HG03064 (cell line): ENCODE data around the gene FITM1.
A peak's percentile ranks its signal among the peaks of the same experiment; 100 is the strongest.

ENCODE experiments used
- ATAC-seq: cut with Tn5 transposase; IDR thresholded peaks from one replicate; pipeline ENCODE4 v1.9.1; 2021; ENCODE audit warnings: low read depth; ENCODE audit not compliant: unreplicated experiment

The FITM1 gene

DNA sequence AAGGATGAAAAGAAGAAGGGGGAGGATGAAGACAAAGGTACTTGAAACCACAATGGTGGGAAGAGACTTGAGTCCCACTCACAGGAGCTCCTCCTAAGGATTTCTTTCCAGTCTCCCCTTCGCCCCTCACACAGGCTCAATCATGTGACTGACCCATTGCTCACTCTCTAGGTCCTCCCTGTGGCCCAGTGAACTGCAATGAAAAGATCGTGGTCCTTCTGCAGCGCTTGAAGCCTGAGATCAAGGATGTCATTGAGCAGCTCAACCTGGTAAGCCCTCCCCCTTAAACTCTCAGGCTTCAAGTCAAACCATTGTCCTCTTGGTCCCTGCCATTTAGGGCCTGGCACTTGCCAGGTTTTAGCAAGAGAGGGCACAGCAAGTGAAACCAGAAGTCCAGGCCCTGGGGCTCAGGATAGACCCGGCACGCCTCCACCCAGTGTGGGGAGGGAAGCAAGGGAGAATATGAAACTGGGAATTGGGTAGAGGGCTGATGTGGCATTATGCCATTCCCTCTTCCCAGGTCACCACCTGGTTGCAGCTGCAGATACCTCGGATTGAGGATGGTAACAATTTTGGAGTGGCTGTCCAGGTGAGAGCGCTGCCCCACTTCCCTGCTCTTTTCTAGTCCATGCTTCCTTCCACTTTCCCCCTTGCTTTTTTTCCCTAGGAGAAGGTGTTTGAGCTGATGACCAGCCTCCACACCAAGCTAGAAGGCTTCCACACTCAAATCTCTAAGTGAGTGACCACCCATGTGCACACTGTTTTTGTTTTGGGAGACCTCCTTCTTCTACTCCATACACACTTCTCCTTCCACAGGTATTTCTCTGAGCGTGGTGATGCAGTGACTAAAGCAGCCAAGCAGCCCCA lies 7.3 kb downstream of the FITM1 start:
- ATAC-seq = no peak

DNA sequence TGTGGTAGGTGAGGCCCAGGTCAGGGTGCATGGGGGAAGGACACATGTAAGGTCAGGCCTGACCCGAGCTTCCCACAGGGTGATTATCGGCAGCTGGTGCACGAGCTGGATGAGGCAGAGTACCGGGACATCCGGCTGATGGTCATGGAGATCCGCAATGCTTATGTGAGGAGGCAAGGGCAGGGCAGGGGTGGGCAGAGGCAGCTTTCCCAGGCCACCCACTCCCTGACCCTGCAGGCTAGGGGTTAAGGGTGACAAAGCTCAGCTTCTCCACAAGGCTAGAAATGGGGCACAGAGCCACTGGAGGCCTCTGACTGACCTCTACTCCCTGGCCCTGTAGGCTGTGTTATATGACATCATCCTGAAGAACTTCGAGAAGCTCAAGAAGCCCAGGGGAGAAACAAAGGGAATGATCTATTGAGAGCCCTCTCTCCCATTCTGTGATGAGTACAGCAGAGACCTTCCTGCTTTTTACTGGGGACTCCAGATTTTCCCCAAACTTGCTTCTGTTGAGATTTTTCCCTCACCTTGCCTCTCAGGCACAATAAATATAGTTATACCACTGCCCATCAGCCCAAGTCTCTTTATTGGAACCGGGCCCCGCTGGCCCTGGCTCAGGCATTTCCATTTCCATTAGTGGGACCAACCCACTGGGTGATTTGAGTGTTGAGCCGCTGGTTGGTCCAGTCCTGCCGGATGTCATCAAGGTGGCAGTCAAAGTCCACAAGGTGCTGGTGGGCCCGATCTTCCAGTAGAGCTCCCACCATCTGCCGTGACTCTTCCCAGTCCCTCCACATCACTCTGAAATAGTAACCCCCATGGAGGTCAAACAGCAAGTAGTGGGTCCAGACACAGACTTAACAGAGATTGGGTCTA lies 8.2 kb downstream of the FITM1 start:
- ATAC-seq = no peak

DNA sequence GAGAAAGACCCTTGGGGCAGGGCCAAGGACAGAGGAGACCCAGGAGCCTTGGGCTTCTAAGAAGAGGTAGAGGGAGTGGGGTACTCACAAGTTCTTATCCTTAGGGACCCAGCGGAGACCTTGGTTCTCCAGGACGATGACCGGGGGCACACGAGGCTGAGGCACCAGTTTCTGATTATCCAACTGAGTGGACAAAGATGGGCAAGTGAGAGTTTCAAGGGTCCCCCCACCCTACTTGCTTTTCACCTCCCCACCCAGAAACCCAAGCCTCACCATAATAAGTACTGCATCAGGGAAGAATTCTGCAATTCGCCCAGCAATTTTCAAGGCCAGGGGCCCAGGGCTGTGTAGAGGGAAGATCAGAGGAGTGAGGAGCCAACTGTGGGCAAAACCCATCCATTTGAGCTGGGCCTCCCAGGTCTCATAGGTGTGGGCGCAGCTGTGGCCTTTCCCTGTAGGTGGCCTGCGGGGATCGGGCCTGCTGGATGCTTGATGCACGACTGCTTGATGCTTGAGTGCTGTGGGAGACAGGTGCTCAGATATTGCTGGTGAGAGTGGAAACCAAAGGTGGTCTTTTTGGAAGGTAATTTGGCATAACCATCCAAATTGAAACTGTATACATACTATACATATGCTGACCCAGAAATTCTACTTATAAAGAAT lies 8.9 kb downstream of the FITM1 start:
- ATAC-seq = no peak

DNA sequence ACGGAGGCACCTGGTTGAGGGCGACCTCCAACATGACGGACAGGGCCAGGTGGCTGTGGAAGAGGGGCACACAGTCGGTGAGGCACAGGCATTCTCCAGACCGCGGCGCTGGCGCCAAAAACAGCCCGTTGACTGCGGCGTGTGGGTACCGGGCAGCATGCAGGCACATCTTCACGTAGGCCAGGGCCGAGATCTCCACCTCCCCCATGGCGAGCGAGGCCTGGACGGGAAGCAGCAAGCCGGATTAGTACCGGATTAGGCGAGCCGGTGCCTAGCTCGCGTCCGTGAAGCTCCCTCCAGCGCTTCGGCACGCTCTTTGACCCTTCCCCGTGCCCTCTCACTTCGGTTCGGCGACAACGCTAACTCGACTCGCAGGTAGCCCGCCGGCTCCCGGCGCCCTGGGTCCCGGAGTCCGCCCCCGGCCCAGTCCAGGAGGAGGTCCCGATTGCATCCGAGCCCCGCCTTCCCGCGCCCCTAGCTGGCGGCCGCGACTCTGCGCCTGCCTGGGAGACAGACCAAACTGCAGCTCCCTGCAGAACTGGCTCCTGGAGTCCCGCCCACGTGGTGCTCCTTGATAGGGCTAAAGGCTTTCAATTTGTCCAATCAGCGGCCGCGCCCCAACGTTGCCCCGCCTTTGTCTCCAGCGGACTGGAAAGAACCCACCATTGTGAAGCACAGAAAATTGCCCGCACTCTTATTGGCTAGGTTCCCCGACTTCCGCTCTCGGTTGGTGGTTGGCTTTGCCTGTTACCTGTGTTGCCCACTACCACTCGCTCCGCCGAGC lies 10.8 kb downstream of the FITM1 start, which contains the start of gene EMC9:
EMC9 (minus strand) TSS at position 495 of the 784 bp plus-strand sequence; CDS start at position 208, 287 bp downstream.
- ATAC-seq = peak; percentile 76

DNA sequence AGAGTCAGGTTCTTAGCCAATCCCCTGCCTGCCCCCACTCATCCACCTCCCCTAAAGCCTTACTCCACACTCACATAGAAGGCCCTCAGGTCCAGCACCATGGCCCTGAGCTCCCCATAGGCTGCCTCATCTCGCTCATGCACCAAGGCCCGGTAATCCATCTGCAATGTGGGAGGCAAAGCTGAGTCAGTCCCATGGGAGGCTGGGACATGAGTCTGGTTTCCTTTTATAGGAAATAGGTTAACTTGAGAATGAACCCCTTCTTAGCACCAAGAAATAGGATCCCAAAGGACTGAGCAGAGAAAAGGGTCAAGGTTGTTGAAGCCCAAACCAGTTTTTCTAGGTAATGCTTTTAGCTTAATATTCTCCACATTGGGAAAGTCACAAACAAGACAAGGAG lies 13.1 kb downstream of the FITM1 start:
- no peak for ATAC-seq

DNA sequence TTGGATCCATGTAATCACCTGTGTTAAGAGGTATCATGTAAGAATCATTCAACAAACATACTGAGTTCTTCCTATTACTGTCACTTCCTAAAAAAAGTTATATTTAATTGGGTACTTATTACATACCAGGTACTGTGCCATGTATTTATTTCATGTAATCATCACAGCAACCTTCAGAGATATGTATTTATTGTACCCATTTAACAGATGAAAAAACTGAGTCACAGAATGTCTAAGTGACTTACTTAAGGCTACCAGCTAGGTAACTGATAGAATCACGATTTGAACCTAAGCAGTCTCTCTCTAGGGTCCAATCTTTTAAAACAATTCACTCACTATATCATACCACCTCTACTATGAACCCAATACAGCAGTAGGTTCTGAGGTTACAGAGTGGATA lies 14.0 kb downstream of the FITM1 start:
- no peak for ATAC-seq

DNA sequence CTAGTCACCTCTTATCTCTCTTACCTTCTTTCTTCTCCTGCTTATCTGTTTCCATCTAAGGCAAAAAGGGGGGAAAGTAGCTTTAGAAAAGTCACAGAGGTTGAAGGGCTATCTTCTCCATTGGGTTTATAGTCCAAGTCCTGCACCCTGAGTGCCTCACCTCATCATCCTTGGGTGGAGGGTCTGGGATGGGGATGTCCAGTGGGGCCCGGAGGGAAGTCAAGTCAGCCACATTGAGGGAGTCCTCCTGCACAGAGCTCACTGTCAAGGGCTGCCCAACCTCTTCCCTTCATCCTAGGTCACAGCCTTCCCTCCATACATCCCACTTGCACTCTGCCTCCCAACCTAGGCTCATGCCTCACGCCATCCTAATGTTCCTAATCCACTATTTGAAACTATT lies 14.8 kb downstream of the FITM1 start:
- no peak for ATAC-seq

DNA sequence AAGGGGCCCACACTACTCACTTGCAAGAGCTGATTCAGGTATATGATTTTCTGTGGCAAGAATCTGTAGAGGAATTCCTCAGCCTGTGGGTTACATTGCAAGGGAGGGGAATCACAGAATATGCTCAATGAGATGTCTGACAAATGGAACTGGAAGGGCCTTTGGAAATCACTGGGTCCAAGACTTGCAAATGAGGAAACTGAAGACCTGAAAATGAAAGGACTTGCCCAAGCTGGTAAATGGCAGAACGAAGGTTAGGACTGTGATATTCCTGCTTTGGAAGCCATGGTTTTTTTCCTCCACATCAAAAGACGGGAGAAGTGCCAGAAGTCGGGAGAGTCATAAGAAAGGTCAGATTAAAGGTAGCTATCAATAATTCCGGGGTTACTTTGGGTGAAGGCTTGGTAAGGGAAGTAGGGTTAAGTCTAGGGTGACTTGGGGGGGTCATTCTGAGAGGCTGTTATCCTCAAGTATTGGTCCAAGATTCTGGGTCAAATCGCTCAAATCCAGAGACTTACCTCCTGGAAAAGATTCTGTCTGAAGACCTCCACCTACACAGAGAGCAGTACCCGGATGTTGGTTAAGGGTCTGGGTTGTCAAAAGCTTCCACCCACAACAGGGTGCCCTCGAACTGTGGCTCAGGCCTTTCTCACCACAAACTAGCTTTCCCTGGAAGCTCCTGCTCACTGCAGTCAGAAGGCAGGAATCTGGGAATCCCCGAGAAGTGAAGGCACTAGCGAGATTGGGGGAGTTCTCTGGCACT lies 15.4 kb downstream of the FITM1 start:
- no peak for ATAC-seq

DNA sequence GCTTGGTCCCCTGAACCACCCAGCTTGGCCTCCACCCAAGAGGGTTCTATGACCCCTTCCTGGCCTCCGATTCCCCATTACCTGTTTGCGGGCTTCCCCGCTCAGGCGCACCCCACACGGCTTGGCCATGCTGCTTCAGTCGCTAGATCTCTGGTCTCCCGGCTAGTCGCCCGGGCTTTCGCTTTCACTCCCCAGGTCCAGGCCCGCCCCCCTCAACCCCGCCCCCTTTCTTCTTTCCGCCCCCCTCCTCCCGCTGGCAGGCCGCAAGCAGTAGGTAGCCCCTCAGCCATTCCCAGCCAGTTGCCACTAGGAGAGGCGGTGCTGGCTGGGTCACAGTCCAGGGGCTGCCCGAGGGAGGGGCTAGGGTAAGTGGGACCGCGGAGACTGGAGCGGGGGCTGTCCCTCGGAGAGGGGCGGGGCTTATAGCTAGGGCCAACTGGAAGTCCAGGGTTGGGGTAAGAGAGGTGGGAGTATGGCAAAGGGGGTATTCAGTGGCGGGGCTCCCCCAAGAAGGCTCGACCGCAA lies 16.1 kb downstream of the FITM1 start, which contains the start of gene PSME2:
PSME2 (minus strand) TSS at position 158 of the 525 bp plus-strand sequence; CDS start at position 129, 29 bp downstream.
- peak; percentile 57 for ATAC-seq

DNA sequence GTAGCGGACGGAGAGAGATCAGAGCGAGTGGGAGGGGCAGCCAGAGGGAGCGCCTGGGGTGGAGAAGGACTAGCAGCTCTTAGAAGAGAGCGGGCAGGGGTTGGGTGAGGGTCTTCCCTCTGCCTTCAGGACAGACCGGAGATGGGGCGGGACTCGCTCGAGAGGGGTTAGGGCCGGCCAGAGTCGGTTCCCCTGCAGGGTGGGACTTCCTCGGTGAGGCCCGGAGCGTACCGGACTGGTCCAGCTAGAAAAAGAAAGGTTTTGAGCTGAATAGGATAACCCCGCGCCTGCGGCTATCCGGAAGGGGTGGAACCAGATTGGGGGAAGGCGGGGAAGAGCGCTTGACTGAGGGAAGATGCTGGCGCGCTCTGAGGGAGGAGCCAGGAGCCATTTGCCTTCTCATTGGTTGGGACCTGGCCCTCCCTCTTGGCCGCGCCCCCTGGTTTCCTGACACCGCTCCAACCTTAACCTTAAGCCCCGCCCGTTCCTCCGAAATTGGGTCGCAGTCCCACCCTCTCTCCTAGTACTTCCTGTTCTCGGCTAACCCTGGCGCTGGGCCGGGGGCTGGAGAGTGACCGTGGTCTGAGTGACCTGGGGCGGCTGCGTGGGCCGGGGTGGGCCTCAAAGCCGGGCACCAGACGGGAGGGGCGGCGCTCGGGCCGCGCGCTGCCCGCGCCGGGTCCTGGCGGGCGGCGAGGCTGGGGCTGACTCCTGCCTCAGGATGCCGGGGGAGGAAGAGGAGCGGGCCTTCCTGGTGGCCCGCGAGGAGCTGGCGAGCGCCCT lies 16.7 kb downstream of the FITM1 start, which contains the start of gene RNF31:
RNF31 (plus strand) TSS at position 521 of the 783 bp plus-strand sequence; CDS start at position 722, 201 bp downstream.
- peak; percentile 73 for ATAC-seq

DNA sequence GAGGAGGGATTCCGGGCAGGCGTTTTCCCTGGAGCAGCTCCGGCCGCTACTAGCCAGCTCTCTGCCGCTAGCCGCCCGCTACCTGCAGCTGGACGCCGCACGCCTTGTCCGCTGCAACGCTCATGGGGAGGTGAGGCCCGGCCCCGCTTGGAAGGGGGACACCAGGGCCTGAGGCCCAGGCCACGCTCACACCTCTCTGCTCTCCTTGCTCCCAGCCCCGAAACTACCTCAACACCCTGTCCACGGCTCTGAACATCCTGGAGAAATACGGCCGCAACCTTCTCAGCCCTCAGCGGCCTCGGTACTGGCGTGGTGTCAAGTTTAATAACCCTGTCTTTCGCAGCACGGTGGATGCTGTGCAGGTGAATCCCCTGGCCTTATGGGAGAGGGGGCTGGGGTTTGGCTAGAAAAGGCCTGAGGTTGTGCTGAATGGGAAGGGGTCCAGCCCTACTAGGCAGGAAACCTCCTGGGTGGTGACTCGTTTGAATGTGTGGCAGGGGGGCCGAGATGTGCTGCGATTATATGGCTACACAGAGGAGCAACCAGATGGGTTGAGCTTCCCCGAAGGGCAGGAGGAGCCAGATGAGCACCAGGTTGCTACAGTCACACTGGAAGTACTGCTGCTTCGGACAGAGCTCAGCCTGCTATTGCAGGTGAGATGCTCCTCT lies 17.4 kb downstream of the FITM1 start:
- ATAC-seq = no peak

DNA sequence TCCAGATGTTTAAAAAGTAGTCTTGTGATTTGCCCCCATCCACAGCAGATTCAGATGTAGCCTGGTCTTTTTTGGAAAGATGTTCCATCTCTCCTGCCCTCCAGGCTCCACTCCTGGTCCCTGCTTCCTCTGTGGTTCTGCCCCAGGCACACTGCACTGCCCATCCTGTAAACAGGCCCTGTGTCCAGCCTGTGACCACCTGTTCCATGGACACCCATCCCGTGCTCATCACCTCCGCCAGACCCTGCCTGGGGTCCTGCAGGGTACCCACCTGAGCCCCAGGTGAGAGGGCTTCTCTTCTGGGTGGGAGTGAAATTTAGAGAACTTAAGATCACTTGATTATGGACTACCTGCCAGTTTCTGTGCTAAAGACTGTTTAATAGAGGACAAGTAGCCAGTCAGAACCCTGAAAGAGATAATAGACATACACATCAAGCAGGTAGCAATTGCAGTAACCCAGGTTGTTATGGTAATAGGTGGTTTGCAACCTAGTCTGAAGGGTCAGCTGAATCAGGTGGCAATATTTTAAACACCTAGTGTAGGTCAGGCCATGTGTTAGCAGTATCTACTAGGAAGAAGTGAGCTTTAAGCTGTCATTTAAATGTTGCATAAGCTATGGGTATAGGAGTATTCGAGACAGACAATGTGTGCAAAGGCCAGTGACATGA lies 19.0 kb downstream of the FITM1 start:
- no peak for ATAC-seq

DNA sequence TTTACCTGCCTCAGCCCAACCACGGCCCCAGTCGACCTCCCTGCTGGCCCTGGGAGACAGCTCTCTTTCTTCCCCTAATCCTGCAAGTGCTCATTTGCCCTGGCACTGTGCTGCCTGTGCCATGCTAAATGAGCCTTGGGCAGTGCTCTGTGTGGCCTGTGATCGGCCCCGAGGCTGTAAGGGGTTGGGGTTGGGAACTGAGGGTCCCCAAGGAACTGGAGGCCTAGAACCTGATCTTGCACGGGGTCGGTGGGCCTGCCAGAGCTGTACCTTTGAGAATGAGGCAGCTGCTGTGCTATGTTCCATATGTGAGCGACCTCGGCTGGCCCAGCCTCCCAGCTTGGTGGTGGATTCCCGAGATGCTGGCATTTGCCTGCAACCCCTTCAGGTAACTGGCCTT lies 19.6 kb downstream of the FITM1 start:
- no peak for ATAC-seq

DNA sequence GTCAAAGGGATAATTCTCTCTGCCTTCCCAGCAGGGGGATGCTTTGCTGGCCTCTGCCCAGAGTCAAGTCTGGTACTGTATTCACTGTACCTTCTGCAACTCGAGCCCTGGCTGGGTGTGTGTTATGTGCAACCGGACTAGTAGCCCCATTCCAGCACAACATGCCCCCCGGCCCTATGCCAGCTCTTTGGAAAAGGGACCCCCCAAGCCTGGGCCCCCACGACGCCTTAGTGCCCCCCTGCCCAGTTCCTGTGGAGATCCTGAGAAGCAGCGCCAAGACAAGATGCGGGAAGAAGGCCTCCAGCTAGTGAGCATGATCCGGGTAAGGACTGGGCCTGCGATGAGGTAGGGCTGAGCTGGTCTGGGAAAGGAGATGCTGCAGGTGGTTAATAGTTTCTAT lies 20.1 kb downstream of the FITM1 start:
- ATAC-seq = no peak

DNA sequence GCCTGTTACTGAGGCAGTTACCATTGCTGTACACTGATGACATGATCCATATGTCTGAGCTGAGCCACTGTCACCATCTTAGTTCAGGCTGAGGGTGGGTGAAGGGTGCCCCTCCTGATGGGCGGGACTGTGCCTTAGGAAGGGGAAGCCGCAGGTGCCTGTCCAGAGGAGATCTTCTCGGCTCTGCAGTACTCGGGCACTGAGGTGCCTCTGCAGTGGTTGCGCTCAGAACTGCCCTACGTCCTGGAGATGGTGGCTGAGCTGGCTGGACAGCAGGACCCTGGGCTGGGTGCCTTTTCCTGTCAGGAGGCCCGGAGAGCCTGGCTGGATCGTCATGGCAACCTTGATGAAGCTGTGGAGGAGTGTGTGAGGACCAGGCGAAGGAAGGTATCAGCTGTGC lies 20.5 kb downstream of the FITM1 start:
- no peak for ATAC-seq

DNA sequence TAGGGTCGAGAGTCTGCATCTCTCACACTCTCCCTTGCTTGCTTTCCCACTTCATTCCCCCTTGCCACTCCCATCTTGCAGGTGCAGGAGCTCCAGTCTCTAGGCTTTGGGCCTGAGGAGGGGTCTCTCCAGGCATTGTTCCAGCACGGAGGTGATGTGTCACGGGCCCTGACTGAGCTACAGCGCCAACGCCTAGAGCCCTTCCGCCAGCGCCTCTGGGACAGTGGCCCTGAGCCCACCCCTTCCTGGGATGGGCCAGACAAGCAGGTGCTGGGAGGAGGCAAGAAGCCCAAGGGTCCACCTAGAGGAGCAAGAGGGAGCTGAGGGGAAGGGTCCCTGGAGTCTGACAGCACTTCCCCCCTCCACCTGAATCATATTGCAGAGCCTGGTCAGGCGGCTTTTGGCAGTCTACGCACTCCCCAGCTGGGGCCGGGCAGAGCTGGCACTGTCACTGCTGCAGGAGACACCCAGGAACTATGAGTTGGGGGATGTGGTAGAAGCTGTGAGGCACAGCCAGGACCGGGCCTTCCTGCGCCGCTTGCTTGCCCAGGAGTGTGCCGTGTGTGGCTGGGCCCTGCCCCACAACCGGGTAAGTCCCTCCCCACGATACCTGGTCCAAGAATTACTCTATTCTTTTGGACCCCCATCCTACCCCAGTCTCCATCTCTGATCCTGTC lies 21.1 kb downstream of the FITM1 start:
- no peak for ATAC-seq

DNA sequence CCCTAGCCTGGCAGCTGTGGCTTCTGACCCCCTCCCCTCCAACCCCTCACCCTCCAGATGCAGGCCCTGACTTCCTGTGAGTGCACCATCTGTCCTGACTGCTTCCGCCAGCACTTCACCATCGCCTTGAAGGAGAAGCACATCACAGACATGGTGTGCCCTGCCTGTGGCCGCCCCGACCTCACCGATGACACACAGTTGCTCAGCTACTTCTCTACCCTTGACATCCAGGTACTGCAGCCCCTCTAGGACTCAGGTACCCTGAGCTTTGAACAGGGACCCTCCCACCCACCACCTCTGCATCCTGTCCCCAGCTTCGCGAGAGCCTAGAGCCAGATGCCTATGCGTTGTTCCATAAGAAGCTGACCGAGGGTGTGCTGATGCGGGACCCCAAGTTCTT lies 24.6 kb downstream of the FITM1 start:
- no peak for ATAC-seq
